Measurements from ENCODE around the gene DOCK6. TPM values are rescaled to one million over a fixed set of nuclear protein-coding genes. Genes with fewer than 3 reads are reported as not detected.

DOCK6 gene
- total RNA-seq, 1 donor = 183 TPM

- H3K4me2 ChIP-seq (ENCODE audit: insufficient read depth, low read length) = no peak overlapping the region
- no peak for TF ChIP-seq CTCF (IDR thresholded peaks at IDR 0.05; ENCODE audit: extremely low read depth, low read depth, low read length)
Measured at GRCh38 chr19:11251217-11251616, 11.1 kb downstream of the DOCK6 start.

DNA sequence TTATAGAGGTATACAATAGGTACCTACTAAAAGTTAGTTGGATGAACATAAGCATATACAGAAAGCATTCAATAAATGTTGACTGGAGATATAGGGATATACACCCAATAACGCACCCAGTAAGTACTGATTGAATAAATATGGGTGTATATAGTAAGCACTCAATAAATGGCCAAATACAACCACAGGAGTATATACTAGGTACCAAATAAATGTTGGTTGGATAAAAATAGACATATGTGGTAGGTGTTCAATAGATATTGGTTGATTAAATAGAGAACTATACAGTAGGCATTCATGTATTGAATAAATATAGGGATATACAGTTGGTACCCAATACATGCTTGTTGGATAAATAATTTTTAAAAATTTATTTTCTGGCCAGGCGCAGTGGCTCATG, 13.5 kb downstream of the DOCK6 start:
- no peaks in the 10 kb centered on the region for H3K27me3 ChIP-seq (ENCODE audit: insufficient read depth, low read length)
- H3K9me3 ChIP-seq (ENCODE audit: low read depth, low read length) = no peaks in the 10 kb centered on the region
- H3K79me2 ChIP-seq (ENCODE audit: insufficient read depth, low read length) = no peaks in the 10 kb centered on the region
- no peaks in the 10 kb centered on the region for H4K20me1 ChIP-seq (ENCODE audit: insufficient read depth, low read length)
- no peaks in the 10 kb centered on the region for H3K36me3 ChIP-seq (ENCODE audit: insufficient read depth, low read length)
- peak; percentile 32 for DNase-seq (ENCODE audit: insufficient read length, low spot score, missing footprints)
- no peak overlapping the region for H3K4me3 ChIP-seq (ENCODE audit: insufficient read depth, low read length)
- no peak overlapping the region for H3K4me2 ChIP-seq (ENCODE audit: insufficient read depth, low read length)
- peaks cover 4% of the 10 kb centered on the region for H3K4me1 ChIP-seq (ENCODE audit: insufficient read depth, low read length)
- no peak overlapping the region for H2AFZ ChIP-seq (ENCODE audit: low read length)
- H3K27ac ChIP-seq (ENCODE audit: low read depth, low read length) = no peak overlapping the region
- no peak for TF ChIP-seq CTCF (IDR thresholded peaks at IDR 0.05; ENCODE audit: extremely low read depth, low read depth, low read length)

More at GRCh38 chr19:11251217-11251616, 11.1 kb downstream of the DOCK6 start:
- Histone ChIP-seq H4K20me1 (ENCODE audit: insufficient read depth, low read length) (no peaks in the 10 kb centered on the region), H3K4me1 (ENCODE audit: insufficient read depth, low read length) (peaks cover 4% of the 10 kb centered on the region), H2AFZ (ENCODE audit: low read length) (no peak overlapping the region), H3K9me3 (ENCODE audit: low read depth, low read length) (no peaks in the 10 kb centered on the region), H3K4me3 (ENCODE audit: insufficient read depth, low read length) (no peak overlapping the region), H3K79me2 (ENCODE audit: insufficient read depth, low read length) (no peaks in the 10 kb centered on the region), H3K27ac (ENCODE audit: low read depth, low read length) (no peak overlapping the region), H3K27me3 (ENCODE audit: insufficient read depth, low read length) (no peaks in the 10 kb centered on the region), H3K36me3 (ENCODE audit: insufficient read depth, low read length) (no peaks in the 10 kb centered on the region)
- DNase-seq (ENCODE audit: insufficient read length, low spot score, missing footprints) = peak; percentile 69

GRCh38 chr19:11247934-11248333, 14.4 kb downstream of the DOCK6 start:
- H3K9me3 ChIP-seq (ENCODE audit: low read depth, low read length) = no peaks in the 10 kb centered on the region
- H4K20me1 ChIP-seq (ENCODE audit: insufficient read depth, low read length) = no peaks in the 10 kb centered on the region
- H3K4me3 ChIP-seq (ENCODE audit: insufficient read depth, low read length) = no peak overlapping the region
- no peaks in the 10 kb centered on the region for H3K36me3 ChIP-seq (ENCODE audit: insufficient read depth, low read length)
- H3K27me3 ChIP-seq (ENCODE audit: insufficient read depth, low read length) = no peaks in the 10 kb centered on the region
- H3K27ac ChIP-seq (ENCODE audit: low read depth, low read length) = no peak overlapping the region
- DNase-seq (ENCODE audit: insufficient read length, low spot score, missing footprints) = peak; percentile 59
- TF ChIP-seq CTCF (IDR thresholded peaks at IDR 0.05; ENCODE audit: extremely low read depth, low read depth, low read length) = no peak
- H3K79me2 ChIP-seq (ENCODE audit: insufficient read depth, low read length) = no peaks in the 10 kb centered on the region
- H3K4me1 ChIP-seq (ENCODE audit: insufficient read depth, low read length) = peaks cover 7% of the 10 kb centered on the region
- no peak overlapping the region for H3K4me2 ChIP-seq (ENCODE audit: insufficient read depth, low read length)
- no peak overlapping the region for H2AFZ ChIP-seq (ENCODE audit: low read length)

DNA sequence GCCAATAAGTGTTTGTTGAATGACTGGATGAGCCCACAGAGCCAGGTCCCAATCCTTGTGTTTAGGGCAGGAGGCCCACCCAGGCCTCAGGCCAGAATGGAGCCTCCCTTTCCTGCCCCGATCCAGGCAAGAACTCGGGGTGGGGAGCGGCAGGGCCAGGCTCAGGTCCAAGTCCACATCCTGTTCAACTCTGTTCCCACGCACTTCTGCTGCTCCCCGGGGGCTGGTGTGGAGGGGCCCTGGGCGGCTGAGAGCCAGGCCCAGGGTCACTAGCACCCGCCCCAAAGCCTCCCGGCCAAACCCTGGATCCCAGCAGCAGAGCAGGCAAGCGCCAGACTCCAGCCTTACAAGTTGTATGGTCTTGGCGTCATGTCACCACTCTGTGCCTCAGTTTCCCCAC, 14.9 kb downstream of the DOCK6 start:
- Histone ChIP-seq H3K36me3 (ENCODE audit: insufficient read depth, low read length) (no peaks in the 10 kb centered on the region), H3K4me3 (ENCODE audit: insufficient read depth, low read length) (no peak overlapping the region), H3K27ac (ENCODE audit: low read depth, low read length) (no peak overlapping the region), H3K4me1 (ENCODE audit: insufficient read depth, low read length) (peaks cover 7% of the 10 kb centered on the region), H3K79me2 (ENCODE audit: insufficient read depth, low read length) (no peaks in the 10 kb centered on the region), H2AFZ (ENCODE audit: low read length) (no peak overlapping the region), H3K27me3 (ENCODE audit: insufficient read depth, low read length) (no peaks in the 10 kb centered on the region), H3K4me2 (ENCODE audit: insufficient read depth, low read length) (no peak overlapping the region), H3K9me3 (ENCODE audit: low read depth, low read length) (no peaks in the 10 kb centered on the region), H4K20me1 (ENCODE audit: insufficient read depth, low read length) (no peaks in the 10 kb centered on the region)
- DNase-seq (ENCODE audit: insufficient read length, low spot score, missing footprints) = peak; percentile 77
- TF ChIP-seq CTCF (IDR thresholded peaks at IDR 0.05; ENCODE audit: extremely low read depth, low read depth, low read length) = no peak

All from osteoblast (primary cell).